ENCODE data around the gene ITPA. TPM values are rescaled to one million over a fixed set of nuclear protein-coding genes. Genes with fewer than 3 reads are reported as not detected.

The ITPA gene
- total RNA-seq, 1 experiment from 2014 or later = 92.7 TPM

GRCh38 chr20:3227936-3228749 is 18.8 kb downstream of the ITPA start:
- DNase-seq (ENCODE audit: low spot score) = no peak

GRCh38 chr20:3228750-3229032 is 19.4 kb downstream of the ITPA start:
- no peak for DNase-seq (ENCODE audit: low spot score)

DNA sequence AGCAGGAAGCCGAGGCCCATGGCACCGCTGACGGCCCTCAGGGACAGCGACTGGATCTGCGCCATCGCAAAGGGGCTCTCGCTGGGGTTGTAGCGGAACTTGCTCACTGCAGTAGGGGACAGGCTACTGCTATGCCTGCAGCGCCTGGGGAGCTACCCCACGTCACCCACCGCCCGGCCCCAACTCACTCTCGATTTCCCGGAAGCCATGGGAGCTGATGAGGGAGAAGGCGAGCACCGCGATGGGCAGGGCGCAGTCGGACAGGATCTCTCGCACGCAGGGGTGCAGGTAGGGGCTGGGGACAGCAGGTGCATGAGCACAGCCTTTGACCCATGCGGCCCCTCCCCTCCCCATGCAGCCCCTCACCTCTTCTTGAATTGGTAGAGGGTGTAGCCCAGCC is 19.9 kb downstream of the ITPA start:
- no peak for DNase-seq (ENCODE audit: low spot score)

GRCh38 chr20:3229798-3230197 is 20.5 kb downstream of the ITPA start:
- no peak for DNase-seq (ENCODE audit: low spot score)

GRCh38 chr20:3231116-3231515 is 21.8 kb downstream of the ITPA start:
- no peak for DNase-seq (ENCODE audit: low spot score)

DNA sequence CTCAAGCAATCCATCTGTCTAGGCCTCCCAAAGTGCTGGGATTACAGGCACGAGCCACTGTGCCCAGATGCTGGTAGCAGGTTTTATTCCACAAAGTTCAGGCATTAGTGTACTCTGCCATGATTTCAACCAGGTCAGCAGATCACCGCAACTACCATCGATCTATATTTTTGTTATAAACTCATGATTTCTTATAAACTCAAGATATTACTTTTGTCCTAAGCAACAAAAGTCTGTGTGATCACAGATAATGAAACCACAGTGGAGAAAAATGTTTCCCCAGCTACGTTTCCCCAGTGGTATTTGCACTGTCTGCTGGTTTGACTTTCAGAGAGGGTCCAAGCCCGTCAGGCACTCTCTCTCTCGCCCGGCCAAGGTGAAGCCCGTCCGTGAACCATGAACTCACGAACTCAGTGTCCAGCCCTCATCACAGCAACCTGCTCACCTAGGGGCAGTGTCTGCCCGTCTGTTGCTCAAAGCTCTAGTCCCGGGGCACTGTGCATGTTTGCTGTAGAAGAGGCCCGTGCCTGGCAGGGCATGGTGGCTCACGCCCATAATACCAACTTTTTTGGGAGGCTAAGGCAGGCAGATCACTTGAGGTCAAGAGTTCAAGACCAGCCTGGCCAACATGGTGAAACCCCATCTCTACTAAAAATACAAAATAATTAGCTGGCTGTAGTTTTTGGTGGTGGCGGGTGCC is 22.7 kb downstream of the ITPA start:
- no peak for DNase-seq (ENCODE audit: low spot score)

DNA sequence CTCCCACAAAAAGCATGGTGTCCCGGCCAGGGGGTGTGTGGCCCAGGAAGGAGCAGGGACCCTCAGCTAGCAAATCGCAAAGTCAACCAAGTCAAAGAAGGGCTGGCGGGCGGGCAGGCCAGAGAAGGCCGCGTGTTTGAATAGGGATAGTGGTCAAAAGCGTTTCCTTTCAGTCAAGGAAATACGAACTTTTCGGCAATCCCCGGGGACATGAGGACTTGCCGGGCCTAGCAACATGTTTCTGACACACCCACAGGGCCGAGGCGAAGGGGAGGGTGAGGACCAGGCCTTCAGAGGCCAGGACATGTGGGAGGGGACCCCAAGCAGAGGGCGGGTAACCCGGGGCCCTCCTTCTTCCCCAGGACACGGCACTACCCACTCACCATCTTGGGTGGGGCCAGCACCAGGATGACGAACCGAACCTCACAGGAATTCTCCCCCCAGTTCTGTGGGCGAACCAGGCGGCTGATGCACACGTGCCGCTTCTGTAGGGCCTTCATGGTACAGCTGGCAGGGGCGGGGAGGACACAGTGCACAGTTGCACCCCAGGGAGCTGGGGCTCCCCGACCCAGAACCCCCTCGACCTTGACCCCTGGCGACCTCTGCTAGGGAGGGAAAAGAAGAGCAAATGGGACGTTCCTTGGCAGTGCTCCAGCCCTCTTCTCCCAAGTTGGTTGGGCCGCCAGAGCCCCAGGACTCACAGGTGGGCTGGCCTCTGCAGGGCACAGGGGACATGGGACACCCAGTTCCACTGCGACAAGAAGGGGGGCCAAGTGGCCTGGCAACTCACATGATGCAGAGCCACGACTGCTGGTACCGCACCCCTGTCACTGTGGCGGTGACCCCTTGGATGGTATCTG is 24.1 kb downstream of the ITPA start:
- no peak for DNase-seq (ENCODE audit: low spot score)

DNA sequence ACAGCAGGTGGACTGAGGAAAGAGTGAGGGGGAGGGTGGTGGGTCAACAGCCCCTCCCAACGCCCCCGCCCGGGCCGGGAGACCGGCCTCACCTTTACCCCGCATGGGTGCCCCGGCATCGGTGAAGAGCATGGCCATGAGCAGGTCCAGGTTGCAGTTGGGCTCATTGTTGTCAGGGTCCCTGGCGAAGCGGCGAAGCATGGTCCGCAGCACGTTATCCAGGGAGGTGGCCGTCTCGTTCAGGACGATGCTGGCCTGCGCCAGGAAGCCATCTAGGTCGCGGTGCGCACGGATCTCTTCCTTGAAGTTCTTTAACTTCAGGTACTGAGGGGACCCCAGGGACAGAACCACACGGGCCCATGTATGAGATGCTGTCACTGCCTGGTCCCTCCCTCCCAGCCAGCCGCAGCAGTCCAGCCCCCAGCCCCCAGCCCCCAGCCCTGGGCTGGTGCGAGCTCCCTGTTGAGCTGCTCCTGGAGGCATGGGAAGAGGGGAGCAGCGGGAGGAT is 24.7 kb downstream of the ITPA start:
- no peak for DNase-seq (ENCODE audit: low spot score)

GRCh38 chr20:3235666-3236324 is 26.5 kb downstream of the ITPA start:
- DNase-seq (ENCODE audit: low spot score) = peak; percentile 83

DNA sequence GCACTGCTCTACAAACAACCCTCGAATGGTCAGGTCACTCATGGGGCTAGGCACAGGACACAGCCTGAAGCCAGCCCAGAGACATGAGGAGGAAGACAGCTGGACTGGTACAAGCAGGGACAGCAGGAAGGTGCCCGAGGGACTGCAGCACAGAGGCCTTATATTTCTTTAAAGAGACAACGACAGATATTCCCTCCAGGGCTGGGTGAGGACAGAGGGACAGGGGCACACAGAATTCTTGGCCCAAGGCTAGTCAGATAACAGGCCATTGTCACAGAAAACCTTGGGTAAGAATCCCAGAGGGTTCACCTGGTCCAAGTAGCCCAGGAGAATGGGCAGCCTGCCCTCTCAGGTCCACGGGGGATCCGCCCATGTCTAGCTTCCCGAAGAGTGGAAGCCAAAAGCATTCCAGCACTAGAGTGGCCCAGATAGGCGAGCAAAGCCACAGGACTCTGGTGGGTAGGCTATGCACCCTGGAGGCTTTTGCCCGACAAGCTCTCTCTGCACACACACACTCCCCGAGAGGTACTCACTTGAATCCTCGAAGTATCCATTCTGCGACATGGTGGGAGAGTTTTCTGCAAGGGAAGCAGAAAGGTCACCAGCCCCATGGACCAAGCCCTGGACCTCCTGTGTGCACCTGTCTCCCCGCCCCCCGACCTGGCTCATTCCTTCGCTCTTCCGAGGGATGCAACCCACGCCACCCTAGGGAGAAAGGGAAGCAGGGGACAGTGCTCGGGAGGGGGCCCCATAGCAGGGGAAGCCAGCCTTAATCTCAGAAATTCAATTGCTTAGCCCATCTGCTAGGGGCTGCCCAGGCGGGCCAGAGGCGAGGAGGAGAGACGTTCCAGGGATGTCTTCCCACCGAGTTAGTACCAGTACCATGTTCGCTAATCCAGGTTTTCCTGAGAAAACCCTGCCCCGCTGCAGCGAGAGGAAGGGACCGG is 28.0 kb downstream of the ITPA start:
- DNase-seq (ENCODE audit: low spot score) = no peak

GRCh38 chr20:3237958-3238615 is 28.8 kb downstream of the ITPA start:
- DNase-seq (ENCODE audit: low spot score) = no peak

- DNase-seq (ENCODE audit: low spot score) = no peak
Measured at GRCh38 chr20:3238616-3239025, 29.3 kb downstream of the ITPA start.

GRCh38 chr20:3239026-3239866 is 29.9 kb downstream of the ITPA start, which contains the start of gene SLC4A11:
TSS of gene SLC4A11 (minus strand) at chr20:3239190. CDS start at chr20:3239137, 53 bp downstream.
- DNase-seq (ENCODE audit: low spot score) = peak; percentile 61

- DNase-seq (ENCODE audit: low spot score) = no peak
Measured at GRCh38 chr20:3239867-3240775, 30.8 kb downstream of the ITPA start.

GRCh38 chr20:3240776-3241363 is 31.6 kb downstream of the ITPA start:
- no peak for DNase-seq (ENCODE audit: low spot score)

DNA sequence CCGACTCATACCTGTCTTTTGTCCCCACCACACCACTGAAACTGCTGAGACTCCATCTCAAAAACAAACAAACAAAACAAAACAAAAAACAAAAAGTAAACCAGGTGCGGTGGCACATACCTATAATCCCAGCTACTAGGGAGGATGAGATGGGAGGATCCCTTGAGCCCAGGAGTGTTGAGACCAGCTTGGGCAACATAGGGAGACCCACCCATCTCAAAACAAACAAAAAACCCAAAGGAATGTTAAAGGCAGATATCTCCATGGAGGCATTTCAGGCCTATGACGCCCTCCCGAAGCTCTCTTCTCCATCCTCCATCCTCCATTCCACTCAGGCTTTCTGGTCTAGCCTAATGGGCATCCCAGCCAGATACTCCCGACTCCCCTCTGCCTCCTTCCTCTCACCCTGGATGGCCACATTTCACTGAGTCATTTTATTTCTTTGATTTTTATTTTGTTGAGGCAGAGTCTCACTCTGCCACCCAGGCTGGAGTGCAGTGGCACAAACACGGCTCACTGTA is 32.9 kb downstream of the ITPA start:
- DNase-seq (ENCODE audit: low spot score) = no peak

DNA sequence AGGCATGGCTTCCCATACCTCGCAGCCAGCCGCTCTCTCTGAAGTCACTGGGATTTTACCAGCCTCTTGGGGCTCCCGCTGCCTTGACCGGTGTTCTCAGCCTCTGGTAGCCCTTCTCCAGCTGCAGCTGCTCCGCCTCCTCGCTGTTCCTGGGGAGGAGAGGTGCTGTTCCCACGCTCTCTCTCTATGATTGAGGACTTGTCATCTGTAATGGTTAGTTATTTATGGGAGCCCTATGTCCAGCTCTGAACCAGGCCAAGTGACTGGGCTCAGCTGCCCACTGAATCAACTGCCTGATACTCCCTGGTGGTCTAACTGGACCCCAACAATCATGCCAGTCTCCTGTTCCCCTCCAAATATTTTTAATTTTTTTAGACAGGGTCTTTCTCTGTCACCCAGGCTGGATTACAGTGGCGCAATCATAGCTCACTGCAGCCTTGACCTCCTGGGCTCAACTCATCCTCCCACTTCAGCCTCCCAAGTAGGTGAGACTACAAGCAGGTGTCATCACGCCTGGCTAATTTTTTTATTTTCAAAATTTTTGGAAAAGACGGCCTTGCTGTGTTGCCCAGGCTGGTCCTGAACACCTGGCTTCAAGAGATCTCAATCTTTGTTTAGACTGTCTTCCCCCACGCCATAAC is 34.5 kb downstream of the ITPA start:
- no peak for DNase-seq (ENCODE audit: low spot score)

Measured in A172 (cell line).